OCI-LY1 (cell line): Measurements from ENCODE around the gene IRX3.

Source experiments
- H2AFZ ChIP-seq: fragments of 200-600 bp; sonication (generic), shearing (Covaris generic); 2 replicates; pipeline ENCODE4 v1.6.0; 2014; ENCODE audit warnings: antibody characterized with exemption, mild to moderate bottlenecking, low read length
- H3F3A ChIP-seq: fragments of 200-600 bp; sonication (generic), shearing (Covaris generic); 2 replicates; pipeline ENCODE4 v1.6.0; 2014; ENCODE audit warnings: mild to moderate bottlenecking, antibody characterized with exemption, low read length, moderate library complexity; ENCODE audit not compliant: insufficient read depth
- H3K27ac ChIP-seq: fragments of 200-600 bp; sonication (generic); 2 replicates; pipeline ENCODE4 v1.5.1; 2014; ENCODE audit warnings: low read length, mixed run types, mild to moderate bottlenecking, low read depth; ENCODE audit not compliant: poor library complexity, severe bottlenecking
- H3K27me3 ChIP-seq: fragments of 200-600 bp; sonication (generic); 2 replicates; pipeline ENCODE4 v1.6.0; 2014; ENCODE audit warnings: antibody characterized with exemption, mild to moderate bottlenecking, low read length, moderate library complexity; ENCODE audit not compliant: insufficient read depth
- H3K36me3 ChIP-seq: fragments of 200-600 bp; sonication (generic); 2 replicates; pipeline ENCODE4 v1.6.1; 2014; ENCODE audit warnings: mild to moderate bottlenecking, antibody characterized with exemption, low read length, moderate library complexity, mixed read lengths; ENCODE audit not compliant: insufficient read depth
- H3K4me1 ChIP-seq: fragments of 200-600 bp; sonication (generic); 2 replicates; pipeline ENCODE4 v1.5.1; 2014; ENCODE audit warnings: mild to moderate bottlenecking, low read length, moderate library complexity; ENCODE audit not compliant: insufficient read depth, severe bottlenecking
- H3K4me2 ChIP-seq: fragments of 200-600 bp; sonication (generic), shearing (Covaris generic); 2 replicates; pipeline ENCODE4 v1.6.1; 2014; ENCODE audit warnings: low read length
- H3K4me3 ChIP-seq: fragments of 200-600 bp; sonication (generic); 2 replicates; pipeline ENCODE4 v1.5.1; 2014; ENCODE audit warnings: low read length, low read depth, mild to moderate bottlenecking, mixed read lengths; ENCODE audit not compliant: poor library complexity, severe bottlenecking
- H3K79me2 ChIP-seq: fragments of 200-600 bp; shearing (Covaris generic); 2 replicates; pipeline ENCODE4 v1.6.1; 2016; ENCODE audit warnings: mixed run types, low read length, mixed read lengths; ENCODE audit not compliant: insufficient read depth
- H3K9ac ChIP-seq: fragments of 200-600 bp; sonication (generic), shearing (Covaris generic); 2 replicates; pipeline ENCODE4 v1.6.1; 2014; ENCODE audit warnings: mild to moderate bottlenecking, low read length, mixed read lengths
- H3K9me2 ChIP-seq: fragments of 200-600 bp; sonication (generic), shearing (Covaris generic); 2 replicates; pipeline ENCODE4 v1.6.1; 2014; ENCODE audit warnings: low read depth, mild to moderate bottlenecking, low read length, mixed read lengths
- H3K9me3 ChIP-seq: fragments of 200-600 bp; shearing (Covaris generic); 2 replicates; pipeline ENCODE4 v1.6.1; 2014; ENCODE audit warnings: low read length, mixed read lengths
- H4K20me1 ChIP-seq: fragments of 200-600 bp; sonication (generic), shearing (Covaris generic); 2 replicates; pipeline ENCODE4 v1.6.0; 2016; ENCODE audit warnings: mild to moderate bottlenecking, low read length; ENCODE audit not compliant: insufficient read depth
- CTCF ChIP-seq: fragments of 200-600 bp; sonication (generic), shearing (Covaris generic); IDR thresholded peaks from 2 replicates; pipeline ENCODE4 v1.5.1; 2017; ENCODE audit warnings: mild to moderate bottlenecking, antibody characterized with exemption, low read length, moderate library complexity, mixed read lengths
- EZH2 ChIP-seq: fragments of 200-600 bp; sonication (generic), shearing (Covaris generic); IDR thresholded peaks from 2 replicates; pipeline ENCODE4 v1.8.0; 2017; ENCODE audit warnings: borderline replicate concordance, mixed run types, mild to moderate bottlenecking, antibody characterized with exemption, low read length, moderate library complexity, mixed read lengths

The IRX3 gene

GRCh38 chr16:54242199-54242598 is 44.4 kb downstream of the IRX3 start:
- no peak overlapping the region for H3K4me2 ChIP-seq
- H3K4me1 ChIP-seq: no peaks in the 10 kb centered on the region
- no peaks in the 10 kb centered on the region for H3K27me3 ChIP-seq
- H3K9ac ChIP-seq: no peak overlapping the region
- H3K9me3 ChIP-seq: no peaks in the 10 kb centered on the region
- H3F3A ChIP-seq: no peaks in the 10 kb centered on the region
- H2AFZ ChIP-seq: no peak overlapping the region
- H4K20me1 ChIP-seq: no peaks in the 10 kb centered on the region
- no peak overlapping the region for H3K27ac ChIP-seq
- no peaks in the 10 kb centered on the region for H3K36me3 ChIP-seq
- no peak overlapping the region for H3K4me3 ChIP-seq
- no peak for TF ChIP-seq EZH2
- no peaks in the 10 kb centered on the region for H3K9me2 ChIP-seq
- no peaks in the 10 kb centered on the region for H3K79me2 ChIP-seq

- no peaks in the 10 kb centered on the region for H3K27me3 ChIP-seq
- no peaks in the 10 kb centered on the region for H3K4me1 ChIP-seq
- no peaks in the 10 kb centered on the region for H3K9me3 ChIP-seq
- no peak overlapping the region for H3K4me2 ChIP-seq
- H3K9ac ChIP-seq: no peak overlapping the region
- H3K79me2 ChIP-seq: no peaks in the 10 kb centered on the region
- no peaks in the 10 kb centered on the region for H3F3A ChIP-seq
- H3K4me3 ChIP-seq: no peak overlapping the region
- no peaks in the 10 kb centered on the region for H3K36me3 ChIP-seq
- no peaks in the 10 kb centered on the region for H3K9me2 ChIP-seq
- no peaks in the 10 kb centered on the region for H4K20me1 ChIP-seq
- no peak for TF ChIP-seq CTCF
- no peak for TF ChIP-seq EZH2
- no peak overlapping the region for H2AFZ ChIP-seq
- H3K27ac ChIP-seq: no peak overlapping the region
Observed at GRCh38 chr16:54241525-54241924, 45.1 kb downstream of the IRX3 start.

GRCh38 chr16:54240271-54241129 is 46.1 kb downstream of the IRX3 start:
- Histone ChIP-seq H3K9ac (no peak overlapping the region), H3K79me2 (no peaks in the 10 kb centered on the region), H3K4me2 (no peak overlapping the region), H3K27me3 (no peaks in the 10 kb centered on the region), H3K4me1 (no peaks in the 10 kb centered on the region), H3K9me3 (no peaks in the 10 kb centered on the region), H3K4me3 (no peak overlapping the region), H3K9me2 (no peaks in the 10 kb centered on the region), H3K36me3 (no peaks in the 10 kb centered on the region), H3F3A (no peaks in the 10 kb centered on the region), H3K27ac (no peak overlapping the region), H4K20me1 (no peaks in the 10 kb centered on the region), H2AFZ (no peak overlapping the region)
- TF ChIP-seq CTCF (no peak), EZH2 (no peak)

GRCh38 chr16:54239456-54239855 is 47.1 kb downstream of the IRX3 start:
- no peaks in the 10 kb centered on the region for H3K9me3 ChIP-seq
- no peak overlapping the region for H3K4me2 ChIP-seq
- H3K9ac ChIP-seq: no peak overlapping the region
- H3K79me2 ChIP-seq: no peaks in the 10 kb centered on the region
- no peaks in the 10 kb centered on the region for H3K9me2 ChIP-seq
- no peaks in the 10 kb centered on the region for H3K4me1 ChIP-seq
- no peaks in the 10 kb centered on the region for H3F3A ChIP-seq
- no peak overlapping the region for H3K4me3 ChIP-seq
- no peaks in the 10 kb centered on the region for H3K36me3 ChIP-seq
- H2AFZ ChIP-seq: no peak overlapping the region
- no peak for TF ChIP-seq EZH2
- no peak for TF ChIP-seq CTCF
- H3K27me3 ChIP-seq: no peaks in the 10 kb centered on the region
- no peaks in the 10 kb centered on the region for H4K20me1 ChIP-seq
- no peak overlapping the region for H3K27ac ChIP-seq
